HG03108 (cell line): ENCODE measurements around the gene CAMTA1.

ENCODE experiments used
- ATAC-seq: cut with Tn5 transposase; IDR thresholded peaks from one replicate; pipeline ENCODE4 v1.9.1; 2021; ENCODE audit warnings: moderate library complexity; ENCODE audit not compliant: unreplicated experiment

CAMTA1 gene

GRCh38 chr1:7293702-7294629, 508.7 kb downstream of the CAMTA1 start:
- no peak for ATAC-seq

GRCh38 chr1:7294636-7295035, 509.4 kb downstream of the CAMTA1 start:
- no peak for ATAC-seq

- no peak for ATAC-seq
These were observed 510.7 kb downstream of the CAMTA1 start for GRCh38 chr1:7295946-7296345.

- ATAC-seq, result no peak
These were observed 511.7 kb downstream of the CAMTA1 start for GRCh38 chr1:7296968-7297367.

GRCh38 chr1:7298145-7298544, 512.9 kb downstream of the CAMTA1 start:
- ATAC-seq, result no peak

GRCh38 chr1:7298749-7299151, 513.5 kb downstream of the CAMTA1 start:
- ATAC-seq, result no peak

GRCh38 chr1:7299329-7299799, 514.1 kb downstream of the CAMTA1 start:
- ATAC-seq, result no peak

GRCh38 chr1:7299994-7300393, 514.7 kb downstream of the CAMTA1 start:
- no peak for ATAC-seq

GRCh38 chr1:7300893-7301663, 515.8 kb downstream of the CAMTA1 start:
- no peak for ATAC-seq

- ATAC-seq, result no peak
These were observed 516.4 kb downstream of the CAMTA1 start for GRCh38 chr1:7301664-7301981.

- no peak for ATAC-seq
These were observed 516.9 kb downstream of the CAMTA1 start for GRCh38 chr1:7302126-7302525.

GRCh38 chr1:7302873-7303272, 517.6 kb downstream of the CAMTA1 start:
- no peak for ATAC-seq

GRCh38 chr1:7303554-7304317, 518.5 kb downstream of the CAMTA1 start:
- ATAC-seq, result no peak

- ATAC-seq, result no peak
These were observed 527.9 kb downstream of the CAMTA1 start for GRCh38 chr1:7313081-7313546.

GRCh38 chr1:7313826-7314225, 528.6 kb downstream of the CAMTA1 start:
- ATAC-seq, result no peak

GRCh38 chr1:7315316-7315715, 530.1 kb downstream of the CAMTA1 start:
- no peak for ATAC-seq

GRCh38 chr1:7315946-7316345, 530.7 kb downstream of the CAMTA1 start:
- no peak for ATAC-seq

- no peak for ATAC-seq
These were observed 532.6 kb downstream of the CAMTA1 start for GRCh38 chr1:7317888-7318287.

- ATAC-seq, result no peak
These were observed 533.9 kb downstream of the CAMTA1 start for GRCh38 chr1:7319196-7319595.

GRCh38 chr1:7320661-7321060, 535.4 kb downstream of the CAMTA1 start:
- no peak for ATAC-seq

GRCh38 chr1:7322283-7322785, 537.1 kb downstream of the CAMTA1 start:
- no peak for ATAC-seq
